ENCODE measurements around the gene ZNF618.

The ZNF618 gene

GRCh38 chr9:114025196-114025753 is 149.2 kb downstream of the ZNF618 start:
- DNase-seq (ENCODE audit: low read depth): no peak
- no peak for TF ChIP-seq CTCF (conservative IDR thresholded peaks at IDR 0.05; ENCODE audit: low read length)
- H3K4me3 ChIP-seq (ENCODE audit: low read length): no peak overlapping the region

- H3K4me3 ChIP-seq (ENCODE audit: low read length): no peak overlapping the region
- no peak for DNase-seq (ENCODE audit: low read depth)
- no peak for TF ChIP-seq CTCF (conservative IDR thresholded peaks at IDR 0.05; ENCODE audit: low read length)
Measured at GRCh38 chr9:114025760-114026159, 149.7 kb downstream of the ZNF618 start.

- TF ChIP-seq CTCF (conservative IDR thresholded peaks at IDR 0.05; ENCODE audit: low read length): no peak
Measured at GRCh38 chr9:114026335-114026734, 150.2 kb downstream of the ZNF618 start.

GRCh38 chr9:114027159-114027862 is 151.2 kb downstream of the ZNF618 start:
- TF ChIP-seq CTCF (conservative IDR thresholded peaks at IDR 0.05; ENCODE audit: low read length): no peak
- no peak overlapping the region for H3K4me3 ChIP-seq (ENCODE audit: low read length)
- DNase-seq (ENCODE audit: low read depth): no peak

More at GRCh38 chr9:114026335-114026734, 150.2 kb downstream of the ZNF618 start:
- no peak for DNase-seq (ENCODE audit: low read depth)
- H3K4me3 ChIP-seq (ENCODE audit: low read length): no peak overlapping the region

- no peak for TF ChIP-seq CTCF (conservative IDR thresholded peaks at IDR 0.05; ENCODE audit: low read length)
Measured at GRCh38 chr9:114027863-114028465, 151.9 kb downstream of the ZNF618 start.

GRCh38 chr9:114028646-114029045 is 152.5 kb downstream of the ZNF618 start:
- H3K4me3 ChIP-seq (ENCODE audit: low read length): no peak overlapping the region
- DNase-seq (ENCODE audit: low read depth): no peak
- TF ChIP-seq CTCF (conservative IDR thresholded peaks at IDR 0.05; ENCODE audit: low read length): no peak

More at GRCh38 chr9:114027863-114028465, 151.9 kb downstream of the ZNF618 start:
- no peak for DNase-seq (ENCODE audit: low read depth)
- H3K4me3 ChIP-seq (ENCODE audit: low read length): no peak overlapping the region
